Subcutaneous adipose tissue (tissue), 4 donors: Measurements from ENCODE around the gene FOXN3. TPM values are rescaled to one million over a fixed set of nuclear protein-coding genes. Genes with fewer than 3 reads are reported as not detected.

Experiments used
- CTCF ChIP-seq: fragments of 450-650 bp; IDR thresholded peaks from one replicate; pipeline ENCODE4 v1.5.1; 2016; ENCODE audit warnings: low read depth, mild to moderate bottlenecking, control low read depth, antibody characterized with exemption, moderate library complexity
- total RNA-seq, 4 donors: library from RNA; depleted of rRNA; stranded (reverse); fragments of >200 nt; gene quantifications; one replicate each; pipeline ENCODE4 v1.1.0, GENCODE V29; 2016

FOXN3 gene
- 100 to 1,000 TPM; 153 to 173 (median 171) TPM for total RNA-seq

DNA sequence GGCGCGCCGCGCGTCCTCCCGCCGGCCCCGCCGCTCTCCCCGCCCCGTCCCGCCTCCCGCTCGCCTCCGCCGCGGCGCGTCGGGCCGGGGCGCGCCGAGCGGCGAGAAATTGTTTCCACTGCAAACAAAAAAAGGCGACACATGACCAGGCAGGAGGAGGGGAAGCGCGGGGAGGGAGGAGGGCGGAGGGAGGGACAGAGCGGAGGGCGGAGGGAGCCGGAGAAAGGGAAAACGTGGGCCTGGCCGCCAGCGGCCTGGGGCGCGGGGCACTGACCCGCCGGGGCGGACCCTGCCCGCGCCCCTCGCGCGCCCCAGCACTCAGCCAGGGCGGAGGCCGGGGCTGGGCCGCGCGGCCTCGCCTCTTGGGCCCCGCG, at the start of gene FOXN3:
Gene FOXN3, minus strand, starts transcription at position 143 of the 374 bp plus-strand sequence. CDS start 4,757 bp downstream, outside the sequence.
- no peak for TF ChIP-seq CTCF

DNA sequence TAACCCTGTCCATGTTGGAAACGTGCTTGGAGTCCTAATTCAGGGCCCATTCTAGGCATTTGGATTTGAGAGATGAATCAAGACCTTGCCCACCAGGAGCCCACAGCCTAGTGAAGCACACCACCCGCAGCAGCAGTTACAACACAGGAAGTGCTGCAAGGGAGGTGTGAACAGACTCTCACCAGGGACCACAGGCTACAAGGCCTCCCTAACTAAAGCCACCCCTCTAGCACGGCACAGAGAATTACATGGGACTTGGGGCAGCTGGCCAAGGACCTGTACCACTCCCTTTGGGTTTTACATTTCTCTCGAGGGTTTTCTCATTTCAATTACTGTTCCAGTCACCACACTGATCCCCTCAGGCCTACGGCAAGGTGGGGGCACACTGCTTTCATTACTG, 49.5 kb upstream of the FOXN3 start:
- TF ChIP-seq CTCF = no peak

- no peak for TF ChIP-seq CTCF
These were observed 48.8 kb upstream of the FOXN3 start for GRCh38 chr14:89465876-89466275.

DNA sequence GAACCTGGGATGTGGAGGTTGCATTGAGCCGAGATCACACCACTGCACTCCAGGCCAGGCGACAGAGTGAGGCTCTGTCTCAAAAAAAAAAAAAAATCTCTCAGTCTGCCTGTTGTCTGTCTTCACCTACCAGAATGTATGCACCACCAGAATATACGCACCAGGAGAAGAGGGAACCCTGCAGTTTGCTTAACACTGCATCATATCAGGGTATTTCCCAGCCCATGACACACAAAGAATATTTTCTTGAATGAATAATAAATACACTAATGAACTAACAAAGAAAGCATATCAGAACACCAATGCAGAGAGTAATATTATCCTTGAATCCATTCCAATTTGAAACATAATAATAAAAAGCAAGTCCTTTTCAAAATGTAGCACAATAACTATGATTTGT, 44.2 kb upstream of the FOXN3 start:
- no peak for TF ChIP-seq CTCF

DNA sequence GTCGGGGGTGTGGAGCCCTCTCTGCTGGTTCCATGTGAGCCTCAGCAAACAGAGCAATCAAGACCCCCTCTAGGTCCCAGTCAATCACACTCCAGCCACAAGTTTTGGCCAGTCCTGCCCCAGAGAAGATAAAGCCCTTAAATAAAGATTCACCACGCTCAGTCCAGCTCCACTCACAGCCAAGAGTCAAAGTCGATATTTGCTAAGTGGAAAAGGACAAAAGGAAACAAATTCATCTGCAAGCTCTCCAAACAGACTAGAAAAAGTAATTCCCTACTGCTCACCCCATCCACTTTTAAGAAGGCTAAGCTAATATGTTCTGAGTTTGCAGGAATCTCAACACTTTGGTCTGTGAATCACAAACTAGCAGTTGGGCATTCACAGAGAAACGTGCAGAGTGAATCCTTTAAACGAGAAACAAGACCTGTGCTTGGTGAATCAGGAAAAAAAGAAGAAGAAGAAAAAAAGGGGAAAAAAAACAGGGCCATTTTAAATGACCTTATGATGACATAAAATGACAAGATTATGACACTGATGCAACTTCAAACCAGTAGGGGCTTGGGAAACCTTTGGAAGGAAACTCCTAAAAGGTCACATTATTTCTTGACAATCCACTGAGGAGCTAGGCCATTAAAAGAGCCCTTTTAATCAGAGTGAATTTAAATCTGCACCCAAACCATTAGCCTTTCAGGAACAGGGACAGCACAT, 41.8 kb upstream of the FOXN3 start:
- TF ChIP-seq CTCF = no peak

DNA sequence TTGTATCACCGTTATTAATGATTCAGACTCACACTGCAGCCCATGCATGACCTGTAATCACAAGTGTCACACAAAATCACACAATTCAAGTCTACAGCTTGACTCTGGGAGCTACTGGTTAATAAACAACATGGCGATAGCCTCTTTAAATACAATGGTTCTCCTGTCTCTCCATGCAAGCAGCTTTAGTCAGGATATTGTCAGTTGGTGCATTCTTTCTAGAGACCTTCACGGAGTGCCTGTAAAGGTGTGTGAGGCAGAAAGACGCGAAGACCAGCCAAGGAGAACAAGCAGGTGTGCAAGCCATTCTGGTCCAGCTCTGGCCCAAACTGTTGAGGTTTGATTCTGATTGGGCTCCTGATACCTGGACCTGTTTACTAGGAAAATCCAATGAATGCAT, 40.0 kb upstream of the FOXN3 start:
- TF ChIP-seq CTCF = no peak

DNA sequence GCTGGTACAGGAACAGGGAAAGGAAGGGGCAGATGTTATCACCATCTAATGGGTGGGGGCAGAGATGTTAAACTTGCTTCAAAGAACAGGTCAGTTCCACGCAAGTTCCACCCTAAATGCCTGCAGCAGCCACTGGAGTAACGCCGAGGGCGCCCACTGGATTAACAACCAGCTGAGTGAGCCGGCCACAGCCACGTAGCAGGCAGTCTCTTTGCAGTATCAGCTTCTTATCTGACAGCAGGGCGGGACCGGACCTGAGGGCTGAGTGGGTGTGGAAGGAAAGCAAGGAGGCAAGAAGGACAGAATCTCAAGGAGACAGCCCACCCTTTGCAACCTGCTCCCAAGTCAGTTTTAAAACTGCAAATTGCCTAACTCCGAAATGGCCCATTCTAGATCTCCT, 38.4 kb upstream of the FOXN3 start:
- no peak for TF ChIP-seq CTCF
